Measurements from ENCODE around the gene SMPD3. TPM values are rescaled to one million over a fixed set of nuclear protein-coding genes. Genes with fewer than 3 reads are reported as not detected.
A peak's percentile ranks its signal among the peaks of the same experiment; 100 is the strongest.

Gene SMPD3
- total and polyA plus RNA-seq, 2 experiments from 2014 or later: 0.57 to 0.83 TPM

- no peak for ATAC-seq
- H3K9me3 Mint-ChIP-seq: no peaks in the 10 kb centered on the region
- Histone ChIP-seq H3K27ac (ENCODE audit: low read depth) (0 out of 2 replicates have a peak overlapping the region, but pooled peaks have one; percentile 69), H3K9me2 (ENCODE audit: insufficient read depth) (no peaks in the 10 kb centered on the region), H3K79me2 (replicated peaks; ENCODE audit: insufficient read depth) (no peaks in the 10 kb centered on the region), H3K4me2 (no peak overlapping the region), H3F3A (replicated peaks; ENCODE audit: low read depth) (peaks cover 9% of the 10 kb centered on the region; the same call in 1 of the 2 replicates), H3K36me3 (ENCODE audit: insufficient read depth) (peaks cover 12% of the 10 kb centered on the region), H3K4me1 (ENCODE audit: insufficient read depth) (no peaks in the 10 kb centered on the region; the same call in 1 of the 2 replicates), H3K27me3 (ENCODE audit: insufficient read depth) (no peaks in the 10 kb centered on the region), H2AFZ (no peak overlapping the region), H3K4me3 (no peak overlapping the region), H4K20me1 (replicated peaks; ENCODE audit: insufficient read depth) (no peaks in the 10 kb centered on the region; the same call in 1 of the 2 replicates)
- no peak overlapping the region for H3K27ac Mint-ChIP-seq
- no peaks in the 10 kb centered on the region for H3K27me3 Mint-ChIP-seq (ENCODE audit: insufficient read depth, low read depth, poor library complexity)
- no peak for DNase-seq (ENCODE audit: low spot score)
- peaks cover 70% of the 10 kb centered on the region for H3K36me3 Mint-ChIP-seq (ENCODE audit: low read depth)
- no peaks in the 10 kb centered on the region for H3K4me1 Mint-ChIP-seq
- TF ChIP-seq ETS1 (IDR thresholded peaks at IDR 0.05) (no peak), NANOG (IDR thresholded peaks at IDR 0.05; ENCODE audit: borderline replicate concordance) (no peak), CREB1 (CRISPR knock-in tag; IDR thresholded peaks at IDR 0.05; ENCODE audit: low read depth) (no peak), CTCF (conservative IDR thresholded peaks at IDR 0.05; ENCODE audit: low read depth in 2 of 2) (no peak), STAT1 (IDR thresholded peaks at IDR 0.05; ENCODE audit: unreplicated experiment) (no peak), ZNF114 (CRISPR knock-in tag; IDR thresholded peaks at IDR 0.05) (no peak), ZNF331 (CRISPR knock-in tag; IDR thresholded peaks at IDR 0.05; ENCODE audit: low read depth) (no peak), EZH2 (IDR thresholded peaks at IDR 0.05; ENCODE audit: low read depth, unreplicated experiment) (no peak), REST (IDR thresholded peaks at IDR 0.05; ENCODE audit: unreplicated experiment) (no peak), EZH2phosphoT487 (IDR thresholded peaks at IDR 0.05; ENCODE audit: unreplicated experiment) (no peak), ZNF462 (CRISPR knock-in tag; IDR thresholded peaks at IDR 0.05) (no peak), JUNB (IDR thresholded peaks at IDR 0.05; ENCODE audit: unreplicated experiment) (no peak), POLR2AphosphoS5 (IDR thresholded peaks at IDR 0.05; ENCODE audit: low read depth) (no peak)
- no peak overlapping the region for H3K4me3 Mint-ChIP-seq
Measured at GRCh38 chr16:68343137-68343536, 105.2 kb downstream of the SMPD3 start.
